PC-3 (cell line): ENCODE results near the gene RALY.

Experiments used
- EZH2 ChIP-seq: fragments of 300-600 bp; sonication (generic); IDR thresholded peaks from one replicate; pipeline ENCODE4 v1.6.1; 2017; ENCODE audit warnings: antibody characterized with exemption, mild to moderate bottlenecking, low read length; ENCODE audit not compliant: unreplicated experiment
- EZH2phosphoT487 ChIP-seq: fragments of 300-600 bp; sonication (generic); IDR thresholded peaks from 2 replicates; pipeline ENCODE4 v1.6.1; 2018; ENCODE audit warnings: mild to moderate bottlenecking, antibody characterized with exemption, low read length, borderline replicate concordance
- TF ChIP-seq, protein P1 (sequence below): fragments of 300-600 bp; sonication (generic); conservative IDR thresholded peaks from 2 replicates; pipeline ENCODE4 v1.5.1; 2017; ENCODE audit warnings: antibody characterized with exemption, low read depth, mild to moderate bottlenecking, low read length

DNA sequence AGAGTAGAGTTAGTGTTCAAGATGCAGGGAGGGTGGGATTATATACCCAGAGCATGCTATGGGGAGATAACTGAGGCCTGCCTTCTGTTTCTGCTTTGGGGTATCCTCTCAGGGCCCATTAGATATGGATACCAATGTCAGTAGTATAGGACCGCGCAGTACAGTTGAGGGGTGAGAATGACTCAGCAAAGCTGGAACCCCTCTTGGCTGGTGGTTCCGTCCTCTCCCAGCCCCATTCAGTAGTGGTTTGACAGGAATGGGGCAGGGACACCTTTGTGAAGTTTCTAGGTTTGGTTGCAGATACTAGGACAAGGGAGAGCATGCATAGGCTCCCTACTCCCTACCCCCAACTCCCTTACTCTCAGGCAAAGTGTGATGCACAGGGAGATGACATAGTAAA is 70.6 kb downstream of the RALY start:
- TF ChIP-seq, protein P1, sequence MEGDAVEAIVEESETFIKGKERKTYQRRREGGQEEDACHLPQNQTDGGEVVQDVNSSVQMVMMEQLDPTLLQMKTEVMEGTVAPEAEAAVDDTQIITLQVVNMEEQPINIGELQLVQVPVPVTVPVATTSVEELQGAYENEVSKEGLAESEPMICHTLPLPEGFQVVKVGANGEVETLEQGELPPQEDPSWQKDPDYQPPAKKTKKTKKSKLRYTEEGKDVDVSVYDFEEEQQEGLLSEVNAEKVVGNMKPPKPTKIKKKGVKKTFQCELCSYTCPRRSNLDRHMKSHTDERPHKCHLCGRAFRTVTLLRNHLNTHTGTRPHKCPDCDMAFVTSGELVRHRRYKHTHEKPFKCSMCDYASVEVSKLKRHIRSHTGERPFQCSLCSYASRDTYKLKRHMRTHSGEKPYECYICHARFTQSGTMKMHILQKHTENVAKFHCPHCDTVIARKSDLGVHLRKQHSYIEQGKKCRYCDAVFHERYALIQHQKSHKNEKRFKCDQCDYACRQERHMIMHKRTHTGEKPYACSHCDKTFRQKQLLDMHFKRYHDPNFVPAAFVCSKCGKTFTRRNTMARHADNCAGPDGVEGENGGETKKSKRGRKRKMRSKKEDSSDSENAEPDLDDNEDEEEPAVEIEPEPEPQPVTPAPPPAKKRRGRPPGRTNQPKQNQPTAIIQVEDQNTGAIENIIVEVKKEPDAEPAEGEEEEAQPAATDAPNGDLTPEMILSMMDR: no peak
- TF ChIP-seq EZH2: no peak
- no peak for TF ChIP-seq EZH2phosphoT487
